Tibial nerve (tissue), 4 donors: Measurements from ENCODE around the gene OLFM2. TPM values are rescaled to one million over a fixed set of nuclear protein-coding genes. Genes with fewer than 3 reads are reported as not detected.

Source experiments
- DNase-seq, 2 donors: peaks; one replicate each; pipeline ENCODE4 v3.0.0-alpha.2; 2019; ENCODE audit warnings: low spot score in 2 of 2
- H3K27ac ChIP-seq, 4 donors: fragments of 200-600 bp; sonication (generic) in 3 of 4; one replicate each; pipeline ENCODE4 v1.5.1; 2017 to 2019; ENCODE audit warnings: mild to moderate bottlenecking in 1 of 4
- H3K27me3 ChIP-seq, 2 donors: fragments of 200-600 bp; sonication (generic) in 1 of 2; one replicate each; pipeline versions ENCODE4 v1.5.1 to v1.6.0; 2017 to 2019
- H3K36me3 ChIP-seq, 3 donors: fragments of 200-600 bp; sonication (generic); one replicate each; pipeline ENCODE4 v1.5.1; 2018 to 2019
- H3K4me1 ChIP-seq, 4 donors: fragments of 200-600 bp; sonication (generic) in 3 of 4; one replicate each; pipeline ENCODE4 v1.5.1; 2017 to 2019
- H3K4me3 ChIP-seq, 4 donors: fragments of 200-600 bp; sonication (generic) in 3 of 4; one replicate each; pipeline ENCODE4 v1.5.1; 2017 to 2019; ENCODE audit warnings: mild to moderate bottlenecking in 1 of 4, moderate library complexity in 1 of 4
- H3K9me3 ChIP-seq, 4 donors: fragments of 200-600 bp; sonication (generic) in 3 of 4; one replicate each; pipeline ENCODE4 v1.5.1; 2017 to 2019
- EP300 ChIP-seq, 2 donors: sonication (generic); formaldehyde crosslinking; IDR thresholded peaks; one replicate each; pipeline ENCODE4 v1.6.1; 2017; ENCODE audit warnings: antibody characterized with exemption in 2 of 2, mild to moderate bottlenecking in 1 of 2
- POLR2A ChIP-seq, 2 donors: fragments of 450-650 bp; IDR thresholded peaks; one replicate each; pipeline ENCODE4 v1.6.1; 2017; ENCODE audit warnings: antibody characterized with exemption in 2 of 2, mild to moderate bottlenecking in 2 of 2, moderate library complexity in 2 of 2
- WGBS, 2 donors: methylation state at CpG; one replicate each; pipeline ENCODE4 v1.1.5; 2018; 5-methylcytosine and 5-hydroxymethylcytosine counted together
- total RNA-seq, 4 donors: library from RNA; depleted of rRNA; stranded (reverse); fragments of >200 nt; gene quantifications; one replicate each; pipeline ENCODE4 v1.1.0, GENCODE V29; 2016
- TF ChIP-seq, protein P1 (sequence below), 5 experiments: fragments of 200-600 bp in 3 of 5; fragments of 450-650 bp in 2 of 5; sonication (generic) in 3 of 5; IDR thresholded peaks; one replicate each; pipeline ENCODE4 v1.5.1; 2016 to 2019; ENCODE audit warnings: antibody characterized with exemption in 5 of 5, mild to moderate bottlenecking in 3 of 5, moderate library complexity in 2 of 5

OLFM2 gene
- total RNA-seq, 4 donors from 2014 or later, result 4.8 to 12.6 (median 8.8) TPM

DNA sequence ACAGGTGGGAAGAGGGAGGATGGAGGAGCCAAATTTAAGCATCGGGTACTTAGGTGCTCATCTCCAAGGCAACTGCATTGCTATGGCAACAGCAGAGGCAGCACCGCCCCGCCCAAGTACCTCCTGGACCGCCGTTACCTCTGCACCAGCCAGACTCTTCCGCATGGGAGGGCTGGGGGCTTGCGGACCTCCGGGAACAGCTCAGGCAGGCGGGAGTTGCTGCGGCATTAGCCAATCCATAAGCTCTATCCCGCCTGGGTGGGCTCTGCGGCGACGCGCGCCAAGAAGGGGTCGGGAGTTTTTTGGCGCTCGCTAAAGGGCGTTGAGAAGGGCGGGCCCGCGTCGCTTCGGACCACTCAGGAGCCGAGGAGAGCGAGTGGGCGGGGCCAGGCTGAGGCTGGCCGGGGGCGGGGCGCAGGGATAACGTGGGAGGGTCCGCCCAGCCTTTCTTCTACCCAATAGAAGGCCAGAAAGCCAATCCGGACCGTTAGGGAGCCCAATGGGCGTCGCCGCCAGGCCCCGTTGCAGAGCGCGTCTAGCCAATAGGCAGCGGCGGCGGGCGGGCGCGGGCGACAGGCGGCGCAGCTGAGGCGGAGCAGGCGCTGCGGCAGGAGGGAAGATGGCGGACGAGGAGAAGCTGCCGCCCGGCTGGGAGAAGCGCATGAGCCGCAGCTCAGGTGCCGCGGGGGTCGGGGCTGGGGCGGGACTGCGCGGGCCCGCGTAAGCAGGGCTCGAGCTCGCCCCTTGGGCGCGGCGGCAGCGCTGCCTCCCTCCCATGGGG lies 101.4 kb downstream of the OLFM2 start, which contains the start of gene PIN1:
PIN1 (plus strand) TSS at position 593 of the 781 bp plus-strand sequence; CDS start at position 620, 27 bp downstream.
- H3K36me3 ChIP-seq, result peaks cover 0 to 46% (median 0%) of the 10 kb centered on the region in 3 donors
- 0 to 1% methylated on average over 28 to 47 of the region's 73 CpGs for WGBS, 2 donors
- H3K4me3 ChIP-seq, result peak within 1 kb of the TSS; percentile 76 to 93 (median 86)
- no peaks in the 10 kb centered on the region for H3K27me3 ChIP-seq
- peak; percentile 99 for DNase-seq
- peaks cover 0 to 35% (median 13%) of the 10 kb centered on the region in 4 donors for H3K4me1 ChIP-seq
- H3K9me3 ChIP-seq, result no peaks in the 10 kb centered on the region
- TF ChIP-seq, protein P1, sequence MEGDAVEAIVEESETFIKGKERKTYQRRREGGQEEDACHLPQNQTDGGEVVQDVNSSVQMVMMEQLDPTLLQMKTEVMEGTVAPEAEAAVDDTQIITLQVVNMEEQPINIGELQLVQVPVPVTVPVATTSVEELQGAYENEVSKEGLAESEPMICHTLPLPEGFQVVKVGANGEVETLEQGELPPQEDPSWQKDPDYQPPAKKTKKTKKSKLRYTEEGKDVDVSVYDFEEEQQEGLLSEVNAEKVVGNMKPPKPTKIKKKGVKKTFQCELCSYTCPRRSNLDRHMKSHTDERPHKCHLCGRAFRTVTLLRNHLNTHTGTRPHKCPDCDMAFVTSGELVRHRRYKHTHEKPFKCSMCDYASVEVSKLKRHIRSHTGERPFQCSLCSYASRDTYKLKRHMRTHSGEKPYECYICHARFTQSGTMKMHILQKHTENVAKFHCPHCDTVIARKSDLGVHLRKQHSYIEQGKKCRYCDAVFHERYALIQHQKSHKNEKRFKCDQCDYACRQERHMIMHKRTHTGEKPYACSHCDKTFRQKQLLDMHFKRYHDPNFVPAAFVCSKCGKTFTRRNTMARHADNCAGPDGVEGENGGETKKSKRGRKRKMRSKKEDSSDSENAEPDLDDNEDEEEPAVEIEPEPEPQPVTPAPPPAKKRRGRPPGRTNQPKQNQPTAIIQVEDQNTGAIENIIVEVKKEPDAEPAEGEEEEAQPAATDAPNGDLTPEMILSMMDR (IDR thresholded peaks at IDR 0.05), result peak; percentile 67 to 92 (median 72)
- peak; percentile 30 to 35 for TF ChIP-seq EP300 (IDR thresholded peaks at IDR 0.05)
- TF ChIP-seq POLR2A (IDR thresholded peaks at IDR 0.05), result no peak
- peak within 1 kb of the TSS; percentile 46 to 85 (median 76) for H3K27ac ChIP-seq

DNA sequence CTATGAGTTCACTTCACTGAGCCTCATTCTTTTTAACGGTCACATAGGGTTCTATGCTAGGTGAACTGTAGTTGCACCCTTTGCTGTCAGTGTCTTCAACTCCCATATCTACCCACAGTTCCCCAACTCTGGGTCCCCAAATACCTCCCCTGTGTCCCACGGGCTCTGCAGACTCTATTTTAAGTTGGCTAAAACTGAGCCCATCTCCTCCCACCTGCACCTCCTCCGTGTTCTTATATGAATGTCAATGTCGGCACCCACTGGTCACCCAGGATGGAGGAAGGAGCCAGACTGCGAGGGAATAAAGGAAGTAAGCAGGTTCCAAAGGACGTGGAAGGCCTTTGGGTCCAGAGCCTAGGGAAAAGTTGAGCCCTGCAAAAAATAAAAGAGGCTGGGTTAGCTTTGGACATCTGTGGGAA lies 102.0 kb downstream of the OLFM2 start:
- Histone ChIP-seq H3K36me3 (peaks cover 0 to 44% (median 0%) of the 10 kb centered on the region in 3 donors), H3K4me3 (peak overlapping the region in 2 of 4 donors; percentile 76 to 80), H3K27me3 (no peaks in the 10 kb centered on the region), H3K27ac (peak overlapping the region; percentile 46 to 85 (median 70)), H3K4me1 (peaks cover 0 to 38% (median 13%) of the 10 kb centered on the region in 4 donors), H3K9me3 (no peaks in the 10 kb centered on the region)
- DNase-seq, result no peak
- TF ChIP-seq, protein P1 (IDR thresholded peaks at IDR 0.05), result no peak
- TF ChIP-seq POLR2A (IDR thresholded peaks at IDR 0.05), result no peak
- TF ChIP-seq EP300 (IDR thresholded peaks at IDR 0.05), result no peak
- whole genome bisulfite sequencing, 2 donors, result 46 to 60% methylated on average over 6 of the region's 6 CpGs

DNA sequence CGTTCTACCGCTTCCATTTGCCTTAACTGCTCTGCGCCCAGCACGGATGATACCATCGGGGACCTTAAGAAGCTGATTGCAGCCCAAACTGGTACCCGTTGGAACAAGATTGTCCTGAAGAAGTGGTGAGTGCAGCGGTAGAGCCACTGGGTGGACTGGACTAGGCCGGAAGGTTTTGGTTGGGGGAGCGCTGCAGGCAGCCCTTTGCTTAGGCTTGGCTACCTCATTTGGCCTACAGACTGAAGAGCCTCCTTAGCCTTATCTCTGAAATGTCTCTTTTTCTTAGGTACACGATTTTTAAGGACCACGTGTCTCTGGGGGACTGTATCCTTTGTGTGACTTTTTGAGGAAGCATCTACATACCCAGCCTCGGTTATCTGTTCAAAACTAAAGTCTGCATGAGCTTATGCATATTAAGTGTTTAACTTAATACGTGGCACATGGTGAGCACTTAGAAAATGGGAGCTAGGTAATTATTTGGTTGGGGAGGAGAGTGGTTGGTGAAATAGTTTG lies 107.7 kb downstream of the OLFM2 start:
- 31 to 36% methylated on average over 12 of the region's 13 CpGs for whole genome bisulfite sequencing, 2 donors
- Histone ChIP-seq H3K4me1 (peaks cover 0 to 32% (median 23%) of the 10 kb centered on the region in 4 donors), H3K27me3 (no peaks in the 10 kb centered on the region), H3K4me3 (peak overlapping the region; percentile 68 to 95 (median 79)), H3K9me3 (no peaks in the 10 kb centered on the region), H3K36me3 (peaks cover 0 to 28% (median 0%) of the 10 kb centered on the region in 3 donors), H3K27ac (peak overlapping the region in 1 of 4 donors; percentile 86)
- TF ChIP-seq, protein P1 (IDR thresholded peaks at IDR 0.05), result no peak
- DNase-seq, result no peak

DNA sequence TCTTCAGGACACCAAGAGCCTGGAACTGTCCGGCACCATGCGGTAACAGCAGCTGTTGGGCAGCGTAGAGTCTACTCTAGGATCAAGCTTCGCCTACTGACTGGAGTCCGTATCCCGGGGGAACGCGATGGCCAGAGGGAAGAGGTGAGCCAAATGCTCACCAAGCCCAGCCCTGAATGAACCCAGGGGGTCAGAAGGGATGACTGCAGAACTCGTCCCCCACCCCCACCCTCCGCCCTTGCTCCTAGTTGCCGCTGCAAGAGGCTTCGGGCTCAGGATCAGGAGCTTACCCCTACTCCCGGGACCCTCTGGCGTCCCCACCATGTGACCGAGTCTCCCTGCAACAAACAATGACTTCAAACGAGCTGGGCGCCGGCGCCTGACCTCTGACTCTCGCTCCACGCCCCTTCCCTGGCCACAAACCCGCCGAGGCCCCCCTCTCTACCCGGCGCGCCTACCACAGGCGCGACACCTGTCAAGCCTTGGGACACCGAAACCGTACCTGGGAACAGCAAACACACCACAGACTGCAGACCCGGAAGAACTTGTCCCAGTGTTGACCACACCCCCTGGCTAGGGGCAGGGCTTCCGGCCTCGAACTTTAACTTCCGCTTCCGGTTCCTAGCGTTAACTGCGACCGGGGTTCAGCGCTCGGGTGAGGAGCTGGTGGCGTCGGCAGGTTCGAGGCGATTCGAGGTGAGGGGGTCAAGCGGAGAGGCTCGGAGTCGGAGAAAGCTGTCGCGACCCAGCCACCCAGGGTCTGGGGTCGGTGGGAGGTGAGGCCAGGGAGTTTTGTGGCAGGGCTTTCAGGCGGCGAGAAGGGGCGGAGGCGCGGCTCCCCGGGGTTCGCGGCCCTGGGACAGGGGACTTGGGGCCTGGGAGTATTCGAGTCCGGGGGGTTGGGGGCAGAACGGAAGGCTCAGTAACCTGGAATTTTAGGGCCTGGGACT lies 108.8 kb downstream of the OLFM2 start, which contains the start of gene UBL5:
UBL5 (plus strand) TSS at position 630 of the 950 bp plus-strand sequence. CDS start 420 bp downstream, outside the sequence.
- Histone ChIP-seq H3K4me3 (peak within 1 kb of the TSS; percentile 68 to 95 (median 79)), H3K36me3 (peaks cover 0 to 28% (median 0%) of the 10 kb centered on the region in 3 donors), H3K4me1 (peaks cover 0 to 32% (median 23%) of the 10 kb centered on the region in 4 donors), H3K27ac (peak within 1 kb of the TSS in 3 of 4 donors; percentile 80 to 86 (median 86)), H3K27me3 (no peaks in the 10 kb centered on the region), H3K9me3 (no peaks in the 10 kb centered on the region)
- TF ChIP-seq POLR2A (IDR thresholded peaks at IDR 0.05) (peak; percentile 5 to 84), EP300 (IDR thresholded peaks at IDR 0.05) (peak; percentile 80 to 96)
- TF ChIP-seq, protein P1 (IDR thresholded peaks at IDR 0.05), result peak in 1 of 5 experiments; percentile 15
- 0 to 1% methylated on average over 32 to 55 of the region's 62 CpGs for WGBS, 2 donors
- DNase-seq, result peak; percentile 72 to 85
